ENCODE measurements around the gene SAMD14. TPM values are rescaled to one million over a fixed set of nuclear protein-coding genes. Genes with fewer than 3 reads are reported as not detected.
"Not testable (repeated sequence)": the region's sequence is repeated elsewhere in the genome, so short reads cannot be mapped to it uniquely, and the experiment has no call there.

Gene SAMD14
- polyA plus RNA-seq, 6 donors from 2014 or later, result 0.11 to 0.31 TPM; not detected in 4

DNA sequence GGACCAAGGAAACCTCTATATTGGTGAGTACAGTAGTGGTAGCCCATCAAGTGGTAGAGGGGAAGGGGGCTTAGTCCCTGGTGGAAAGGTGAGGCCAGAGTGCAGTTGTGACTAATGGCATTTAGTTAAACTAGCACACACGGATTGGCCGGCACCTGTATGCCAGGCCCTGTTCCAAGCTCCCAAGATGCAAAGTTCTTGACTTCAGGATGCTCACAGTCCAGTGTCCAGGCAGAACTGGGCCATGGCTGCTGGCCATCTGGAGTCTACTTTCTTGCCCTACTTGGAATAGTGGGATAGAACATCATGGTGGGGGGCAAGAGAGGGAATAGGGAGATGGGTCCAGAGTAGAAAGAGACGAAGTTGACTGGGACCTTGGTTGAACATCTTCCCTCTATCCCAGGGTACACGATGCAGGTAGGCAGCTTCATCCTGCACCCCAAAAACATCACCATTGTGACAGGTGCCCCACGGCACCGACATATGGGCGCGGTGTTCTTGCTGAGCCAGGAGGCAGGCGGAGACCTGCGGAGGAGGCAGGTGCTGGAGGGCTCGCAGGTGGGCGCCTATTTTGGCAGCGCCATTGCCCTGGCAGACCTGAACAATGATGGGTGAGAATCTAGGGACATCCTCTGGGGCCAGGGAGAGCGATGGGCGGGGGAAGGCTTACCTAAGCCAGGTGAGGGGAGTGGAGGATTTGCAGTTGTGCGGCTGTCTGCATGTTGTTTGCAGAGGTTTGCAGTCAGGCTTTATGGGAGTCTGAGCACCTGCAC is 58.9 kb downstream of the SAMD14 start:
- Mint-ChIP-seq H3K4me3 (no peak overlapping the region), H3K9me3 (peaks cover 0 to 8% (median 6%) of the 10 kb centered on the region in 7 donors), H3K27ac (peak overlapping the region in 1 of 6 donors; percentile 19), H3K36me3 (peaks cover 5 to 12% of the 10 kb centered on the region in 2 donors), H3K4me1 (no peaks in the 10 kb centered on the region), H3K27me3 (peaks cover 6 to 42% (median 9%) of the 10 kb centered on the region in 3 donors)
- ATAC-seq (ENCODE audit: low read depth in 2 of 2) (no peak), DNase-seq (no peak)

DNA sequence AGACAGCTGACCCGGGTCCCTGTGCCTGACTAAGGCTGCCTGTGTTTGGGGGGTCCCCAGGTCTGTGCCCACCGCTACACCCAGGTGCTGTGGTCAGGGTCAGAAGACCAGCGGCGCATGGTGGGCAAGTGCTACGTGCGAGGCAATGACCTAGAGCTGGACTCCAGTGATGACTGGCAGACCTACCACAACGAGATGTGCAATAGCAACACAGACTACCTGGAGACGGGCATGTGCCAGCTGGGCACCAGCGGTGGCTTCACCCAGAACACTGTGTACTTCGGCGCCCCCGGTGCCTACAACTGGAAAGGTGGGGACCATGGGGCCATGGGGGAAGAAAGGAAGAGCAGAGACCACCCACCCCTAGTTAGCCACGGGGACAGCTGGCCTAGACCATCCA is 62.0 kb downstream of the SAMD14 start:
- no peak for ATAC-seq (ENCODE audit: low read depth in 2 of 2)
- peaks cover 5 to 63% (median 24%) of the 10 kb centered on the region in 3 donors for H3K27me3 Mint-ChIP-seq

DNA sequence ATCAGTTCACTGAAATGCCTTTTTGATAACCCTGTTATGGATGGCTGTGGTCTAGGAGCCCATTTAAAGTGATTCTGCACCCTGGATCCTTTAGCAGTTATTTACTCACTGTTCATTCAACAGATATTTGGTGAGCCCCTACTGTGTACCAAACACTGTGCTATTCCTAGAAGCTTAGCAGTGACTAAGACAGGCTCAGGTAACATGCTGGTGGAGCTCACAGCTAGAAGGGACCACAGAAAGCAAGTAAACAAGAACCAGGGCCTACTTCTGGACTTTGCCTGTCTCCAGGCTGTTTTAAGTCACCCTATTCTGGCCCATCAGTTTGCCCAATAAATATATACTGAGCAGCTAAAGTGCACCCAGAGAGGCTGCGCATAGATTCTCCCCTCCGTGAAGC is 63.0 kb downstream of the SAMD14 start:
- peaks cover 0 to 8% (median 6%) of the 10 kb centered on the region in 7 donors for H3K9me3 Mint-ChIP-seq
- DNase-seq, result no peak
- peaks cover 5 to 68% (median 24%) of the 10 kb centered on the region in 3 donors for H3K27me3 Mint-ChIP-seq
- ATAC-seq (ENCODE audit: low read depth in 2 of 2), result no peak
- H3K4me3 Mint-ChIP-seq, result no peak overlapping the region
- no peak overlapping the region for H3K27ac Mint-ChIP-seq
- peaks cover 0 to 12% of the 10 kb centered on the region in 2 donors for H3K36me3 Mint-ChIP-seq
- H3K4me1 Mint-ChIP-seq, result peaks cover 0 to 4% (median 0%) of the 10 kb centered on the region in 3 donors

More for the DNA sequence above, 62.0 kb downstream of the SAMD14 start:
- peak overlapping the region in 1 of 6 donors; percentile 30 for H3K27ac Mint-ChIP-seq
- H3K9me3 Mint-ChIP-seq, result peaks cover 0 to 8% (median 6%) of the 10 kb centered on the region in 7 donors
- no peak overlapping the region for H3K4me3 Mint-ChIP-seq
- DNase-seq, result no peak
- peaks cover 5 to 12% of the 10 kb centered on the region in 2 donors for H3K36me3 Mint-ChIP-seq
- peaks cover 0 to 4% (median 0%) of the 10 kb centered on the region in 3 donors for H3K4me1 Mint-ChIP-seq

DNA sequence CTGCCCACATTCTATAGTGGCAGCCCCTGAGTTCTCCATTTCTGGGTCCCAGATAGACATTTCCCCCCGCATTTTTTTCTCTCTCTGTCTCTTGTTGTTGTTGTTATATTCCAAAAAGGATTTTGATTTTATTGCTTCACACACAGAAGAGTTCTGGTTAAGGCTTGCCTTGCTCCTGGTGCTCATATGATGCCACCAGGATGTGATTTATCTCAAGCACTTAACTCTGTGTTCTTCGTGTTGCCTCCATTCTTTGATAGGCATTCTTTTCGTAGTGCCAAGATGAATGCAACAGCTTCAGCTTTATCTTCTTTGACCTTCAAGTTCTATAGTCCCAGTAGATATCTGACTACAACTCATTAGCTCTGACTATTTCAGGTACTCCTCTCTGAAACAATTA is 64.9 kb downstream of the SAMD14 start:
- no peak overlapping the region for H3K27ac Mint-ChIP-seq
- peaks cover 5 to 74% (median 37%) of the 10 kb centered on the region in 3 donors for H3K27me3 Mint-ChIP-seq
- DNase-seq (no peak), ATAC-seq (ENCODE audit: low read depth in 2 of 2) (no peak)
- H3K9me3 Mint-ChIP-seq, result no peaks in the 10 kb centered on the region
- peaks cover 0 to 4% (median 0%) of the 10 kb centered on the region in 3 donors for H3K4me1 Mint-ChIP-seq
- H3K4me3 Mint-ChIP-seq, result no peak overlapping the region
- H3K36me3 Mint-ChIP-seq, result no peaks in the 10 kb centered on the region

DNA sequence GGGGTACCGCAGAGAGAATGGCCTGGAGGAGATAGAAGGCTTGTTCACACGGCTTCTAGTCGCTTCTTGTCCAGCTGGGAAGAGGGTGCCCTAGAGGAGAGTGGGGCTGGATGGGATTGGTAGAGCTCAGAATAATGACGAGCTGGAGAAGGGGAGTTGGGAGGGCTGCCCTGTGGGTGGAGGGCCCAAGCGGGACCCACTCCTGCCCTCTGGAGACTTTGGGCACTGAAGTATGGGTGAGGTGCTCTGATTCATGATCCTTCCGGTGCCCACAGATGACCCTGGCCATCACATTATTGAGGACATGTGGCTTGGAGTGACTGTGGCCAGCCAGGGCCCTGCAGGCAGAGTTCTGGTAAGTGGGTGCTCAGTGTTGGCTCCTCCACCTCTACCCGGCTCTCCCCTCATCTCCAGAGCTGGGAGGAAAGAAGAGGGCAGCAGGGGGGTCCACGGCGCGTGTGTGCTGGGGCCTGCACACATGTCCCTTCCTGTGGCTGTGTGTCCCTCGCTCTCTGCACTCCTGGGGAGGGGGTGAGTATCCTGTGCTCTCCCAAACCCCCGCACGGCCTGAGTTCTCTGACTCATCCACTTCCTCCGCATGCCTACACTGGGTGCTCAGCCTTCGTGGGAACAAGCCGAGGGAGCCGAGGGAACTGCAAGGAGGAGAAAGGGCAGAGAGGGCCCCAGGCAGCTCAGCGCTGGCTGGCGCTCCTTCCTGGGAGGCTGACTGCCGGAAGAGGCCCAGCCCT is 65.5 kb downstream of the SAMD14 start:
- H3K4me3 Mint-ChIP-seq, result no peak overlapping the region
- ATAC-seq (ENCODE audit: low read depth in 2 of 2), result no peak
- no peak for DNase-seq
- H3K36me3 Mint-ChIP-seq, result no peaks in the 10 kb centered on the region
- peak overlapping the region in 1 of 6 donors; percentile 22 for H3K27ac Mint-ChIP-seq
- no peaks in the 10 kb centered on the region for H3K9me3 Mint-ChIP-seq
- peaks cover 0 to 4% (median 0%) of the 10 kb centered on the region in 3 donors for H3K4me1 Mint-ChIP-seq
- peaks cover 7 to 74% (median 43%) of the 10 kb centered on the region in 3 donors for H3K27me3 Mint-ChIP-seq

DNA sequence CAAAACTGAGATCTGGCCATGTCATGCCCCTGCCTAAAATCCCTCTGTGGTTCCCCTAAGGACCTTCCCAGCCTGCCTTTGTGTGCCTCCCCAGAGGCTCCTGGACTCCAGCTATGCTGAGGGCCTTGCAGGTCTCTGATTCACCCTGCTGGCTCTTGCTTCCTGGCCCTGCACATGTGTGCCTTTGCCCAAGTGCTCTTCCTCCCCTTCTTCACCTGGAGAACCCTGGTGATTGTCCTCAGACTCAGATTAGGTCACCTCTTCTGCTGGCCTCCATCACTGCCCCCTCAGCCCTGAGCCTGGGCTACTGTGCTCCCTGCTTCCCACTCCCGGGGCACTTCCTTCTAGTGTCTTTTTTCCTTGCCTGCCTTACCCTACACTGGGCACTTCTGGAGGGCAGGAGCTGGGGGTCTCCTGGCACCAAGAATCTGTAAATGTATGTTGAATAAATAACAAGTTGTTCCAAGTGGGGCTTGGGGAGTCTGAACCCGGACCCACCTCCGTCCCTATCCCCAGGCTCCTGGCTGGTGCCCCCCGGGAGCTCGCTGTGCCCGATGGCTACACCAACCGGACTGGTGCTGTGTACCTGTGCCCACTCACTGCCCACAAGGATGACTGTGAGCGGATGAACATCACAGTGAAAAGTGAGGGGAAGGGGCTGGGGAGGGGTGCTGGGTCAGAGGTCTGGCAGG is 66.3 kb downstream of the SAMD14 start:
- H3K4me1 Mint-ChIP-seq, result peaks cover 0 to 4% (median 0%) of the 10 kb centered on the region in 3 donors
- ATAC-seq (ENCODE audit: low read depth in 2 of 2) (no peak), DNase-seq (no peak)
- H3K9me3 Mint-ChIP-seq, result no peaks in the 10 kb centered on the region
- H3K4me3 Mint-ChIP-seq, result no peak overlapping the region
- H3K36me3 Mint-ChIP-seq, result no peaks in the 10 kb centered on the region
- peak overlapping the region in 1 of 6 donors; percentile 22 for H3K27ac Mint-ChIP-seq
- peaks cover 9 to 76% (median 49%) of the 10 kb centered on the region in 3 donors for H3K27me3 Mint-ChIP-seq

DNA sequence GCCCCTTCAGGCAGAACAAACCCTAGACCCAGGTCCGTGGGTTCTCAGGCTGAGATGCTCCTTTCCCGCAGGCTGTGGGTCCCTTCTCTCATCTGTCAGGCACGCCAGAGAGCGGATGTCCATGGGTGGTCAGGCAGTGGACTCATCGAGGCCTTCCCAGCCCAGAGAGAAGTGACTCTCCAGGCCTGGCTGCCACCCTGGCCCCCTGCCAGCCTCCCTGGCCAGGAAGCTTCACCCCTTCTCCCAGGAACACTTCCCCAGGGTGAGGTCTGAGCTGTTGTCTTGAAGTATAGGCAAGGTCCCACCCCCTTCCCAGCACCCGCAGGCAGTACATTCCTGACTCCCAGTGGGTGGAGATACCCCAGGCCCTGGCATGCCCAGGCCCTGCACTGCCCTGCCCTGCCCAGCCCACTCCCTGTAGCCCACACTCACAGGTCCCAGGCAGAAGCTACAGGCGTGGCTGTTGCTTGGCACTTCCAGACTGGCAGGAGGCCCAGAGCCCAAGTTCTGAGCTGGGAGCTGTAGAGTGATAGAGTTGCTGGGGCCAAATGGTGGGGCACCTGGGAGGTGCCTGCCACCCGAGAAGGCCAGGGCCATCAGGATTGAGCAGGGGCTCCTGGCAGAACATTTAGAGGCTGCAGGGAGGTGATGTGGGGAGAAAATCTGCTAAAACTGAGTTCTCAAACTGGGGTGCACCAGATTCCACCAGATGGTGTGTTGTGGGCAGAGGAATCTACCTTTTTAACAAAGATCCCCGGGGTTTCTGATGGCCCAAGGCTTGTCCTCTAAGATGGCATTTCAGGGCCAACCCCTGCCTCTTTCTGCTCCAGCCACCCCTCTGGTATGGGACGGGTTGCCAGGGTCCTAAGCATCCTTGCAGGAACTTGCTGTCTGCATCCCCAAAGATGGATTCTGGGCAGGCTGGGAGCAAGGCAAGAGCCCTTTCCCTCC is 67.4 kb downstream of the SAMD14 start:
- no peak overlapping the region for H3K4me3 Mint-ChIP-seq

DNA sequence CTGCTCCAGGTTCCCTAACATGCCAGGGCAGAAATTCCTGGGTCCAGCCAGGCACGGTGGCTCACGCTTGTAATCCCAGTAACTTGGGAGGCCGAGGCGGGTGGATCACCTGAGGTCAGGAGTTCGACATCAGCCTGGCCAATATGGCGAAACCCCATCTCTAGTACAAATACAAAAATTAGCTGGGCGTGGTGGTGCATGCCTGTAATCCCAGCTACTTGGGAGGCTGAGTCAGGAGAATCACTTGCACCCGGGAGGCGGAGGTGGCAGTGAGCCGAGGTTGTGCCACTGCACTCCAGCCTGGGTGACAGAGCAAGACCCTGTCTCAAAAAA is 68.3 kb downstream of the SAMD14 start:
- DNase-seq; H3K36me3 Mint-ChIP-seq; ATAC-seq (ENCODE audit: low read depth in 2 of 2); H3K4me3 Mint-ChIP-seq; H3K9me3 Mint-ChIP-seq; H3K27ac Mint-ChIP-seq: not testable (repeated sequence)
- H3K4me1 Mint-ChIP-seq, result peaks cover 7 to 12% (median 12%) of the 10 kb centered on the region in 3 donors
- H3K27me3 Mint-ChIP-seq, result peaks cover 20 to 86% (median 63%) of the 10 kb centered on the region in 3 donors

More for the DNA sequence above, 67.4 kb downstream of the SAMD14 start:
- Mint-ChIP-seq H3K27ac (no peak overlapping the region), H3K36me3 (no peaks in the 10 kb centered on the region), H3K27me3 (peaks cover 20 to 77% (median 60%) of the 10 kb centered on the region in 3 donors), H3K9me3 (no peaks in the 10 kb centered on the region), H3K4me1 (peaks cover 3 to 7% (median 4%) of the 10 kb centered on the region in 3 donors)
- ATAC-seq (ENCODE audit: low read depth in 2 of 2) (no peak), DNase-seq (no peak)

DNA sequence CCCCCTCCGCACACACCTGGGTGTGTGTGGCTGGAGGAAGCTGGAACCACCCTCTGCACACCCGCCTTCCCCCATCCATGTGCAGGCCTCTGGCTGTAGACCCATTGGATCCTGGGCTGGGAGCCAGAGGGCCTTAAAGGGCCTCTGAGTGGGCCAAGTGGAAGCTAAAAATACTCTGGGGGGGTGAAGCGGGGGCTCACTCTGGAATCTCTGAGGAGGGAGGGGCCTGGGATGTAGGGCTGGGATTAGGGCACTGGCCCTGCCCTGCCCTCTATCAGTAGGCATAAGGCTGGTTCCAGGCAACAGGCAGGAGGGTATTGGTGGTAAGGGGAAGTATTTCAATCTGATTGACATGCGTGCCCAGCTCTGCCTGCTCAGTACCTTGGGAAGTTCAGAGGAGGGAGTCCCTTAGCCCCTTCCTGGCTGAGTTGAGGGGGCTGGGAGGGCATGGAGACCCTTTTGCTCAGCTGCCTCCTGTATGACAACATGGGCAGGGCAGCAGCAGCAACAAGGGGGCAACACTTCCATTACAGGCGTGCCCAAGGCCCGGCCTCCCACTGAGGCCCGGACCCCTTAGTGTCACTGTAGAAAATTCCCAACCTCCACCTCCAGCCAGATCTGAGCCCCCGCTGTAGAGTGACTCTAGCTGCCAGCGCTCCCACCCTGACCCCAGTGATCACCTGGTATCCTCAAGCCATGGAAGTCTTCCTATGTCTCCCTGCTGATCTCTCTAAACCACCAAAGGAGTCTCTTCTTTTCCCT is 68.8 kb downstream of the SAMD14 start:
- DNase-seq (no peak), ATAC-seq (ENCODE audit: low read depth in 2 of 2) (no peak)
- H3K36me3 Mint-ChIP-seq, result no peaks in the 10 kb centered on the region
- peaks cover 11 to 17% (median 15%) of the 10 kb centered on the region in 3 donors for H3K4me1 Mint-ChIP-seq
- H3K4me3 Mint-ChIP-seq, result no peak overlapping the region
- H3K27me3 Mint-ChIP-seq, result peaks cover 20 to 89% (median 63%) of the 10 kb centered on the region in 3 donors
- H3K27ac Mint-ChIP-seq, result peak overlapping the region in 1 of 6 donors; percentile 52
- no peaks in the 10 kb centered on the region for H3K9me3 Mint-ChIP-seq

All from naive B cell (primary cell).